Fibroblast of villous mesenchyme (primary cell): ENCODE data around the gene MINDY3. TPM values are rescaled to one million over a fixed set of nuclear protein-coding genes. Genes with fewer than 3 reads are reported as not detected.
"Not testable (repeated sequence)": the region's sequence is repeated elsewhere in the genome, so short reads cannot be mapped to it uniquely, and the experiment has no call there.

ENCODE experiments used
- DNase-seq: peaks from one replicate; pipeline ENCODE4 v3.0.0-alpha.2; 2010; ENCODE audit warnings: low read depth
- H3K4me3 ChIP-seq: 2 replicates; pipeline ENCODE4 v1.5.1; 2011; ENCODE audit warnings: low read depth, mild to moderate bottlenecking, low read length
- CTCF ChIP-seq: IDR thresholded peaks from 2 replicates; pipeline ENCODE4 v1.5.1; 2012; ENCODE audit warnings: low read depth, mild to moderate bottlenecking, low read length; ENCODE audit not compliant: insufficient read depth
- total RNA-seq: library from RNA; depleted of rRNA; stranded (reverse); fragments of >200 nt; gene quantifications from 2 replicates; pipeline ENCODE4 v1.2.3, GENCODE V29; 2012

Gene MINDY3
- total RNA-seq, 1 donor = 39.7 TPM

DNA sequence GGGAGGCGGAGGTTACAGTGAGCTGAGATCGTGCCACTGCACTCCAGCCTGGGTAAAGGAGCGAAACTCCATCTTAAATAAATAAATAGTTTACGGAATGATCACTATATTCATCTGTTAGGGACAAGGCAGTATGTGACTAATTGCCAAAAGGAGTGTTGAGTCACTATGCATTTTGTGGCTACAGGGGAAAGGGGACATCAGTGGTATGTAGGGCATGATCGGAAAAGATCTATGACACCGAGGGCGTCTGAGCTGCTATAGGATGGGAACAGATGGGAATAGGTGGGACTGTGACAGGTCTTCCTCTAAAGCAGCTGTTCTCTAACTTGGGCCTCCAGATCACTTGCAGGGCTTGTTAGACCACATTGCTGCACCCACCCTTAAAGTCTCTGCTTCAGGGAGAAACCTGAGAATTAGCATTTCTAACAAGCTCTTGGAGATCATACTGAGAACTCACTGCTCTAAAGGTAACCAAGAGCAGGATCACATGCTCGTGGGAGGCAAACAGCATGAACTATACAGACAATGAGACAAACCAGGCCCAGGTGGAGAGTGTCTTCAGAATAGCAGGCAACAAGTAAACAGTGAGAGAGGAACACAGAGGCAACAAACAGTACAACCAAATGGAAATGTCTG, 75.5 kb downstream of the MINDY3 start:
- no peak for DNase-seq
- H3K4me3 ChIP-seq = no peak overlapping the region
- no peak for TF ChIP-seq CTCF

DNA sequence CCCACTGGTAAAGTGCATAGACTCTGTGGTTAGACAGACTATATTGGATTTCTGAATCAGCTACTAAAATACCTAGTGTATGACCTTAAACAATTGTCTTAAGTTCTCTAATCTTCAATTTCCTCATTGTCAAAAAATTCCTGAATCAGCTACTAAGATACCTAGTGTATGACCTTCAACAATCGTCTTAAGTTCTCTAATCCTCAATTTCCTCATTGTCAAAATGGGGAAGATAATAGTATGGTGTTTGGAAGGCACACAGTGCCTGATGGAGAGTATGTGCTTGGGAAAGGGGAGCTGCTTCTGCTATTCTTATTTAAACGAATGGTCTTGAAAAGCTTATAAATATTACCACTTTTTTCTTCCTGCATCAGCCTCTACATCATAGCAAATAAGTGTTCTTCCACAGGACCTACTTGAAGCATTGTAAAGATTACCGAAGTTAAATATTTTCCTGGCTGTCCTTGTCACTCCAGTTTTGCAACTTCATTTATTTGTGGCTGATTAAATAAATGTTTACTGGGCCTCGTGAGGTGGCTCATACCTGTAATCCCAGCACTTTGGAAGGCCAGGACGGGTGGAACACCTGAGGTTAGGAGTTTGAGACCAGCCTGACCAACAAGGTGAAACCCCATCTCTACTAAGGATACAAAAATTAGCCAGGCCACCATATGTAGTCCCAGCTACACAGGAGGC, 76.2 kb downstream of the MINDY3 start:
- no peak for TF ChIP-seq CTCF
- no peak overlapping the region for H3K4me3 ChIP-seq
- DNase-seq = no peak

DNA sequence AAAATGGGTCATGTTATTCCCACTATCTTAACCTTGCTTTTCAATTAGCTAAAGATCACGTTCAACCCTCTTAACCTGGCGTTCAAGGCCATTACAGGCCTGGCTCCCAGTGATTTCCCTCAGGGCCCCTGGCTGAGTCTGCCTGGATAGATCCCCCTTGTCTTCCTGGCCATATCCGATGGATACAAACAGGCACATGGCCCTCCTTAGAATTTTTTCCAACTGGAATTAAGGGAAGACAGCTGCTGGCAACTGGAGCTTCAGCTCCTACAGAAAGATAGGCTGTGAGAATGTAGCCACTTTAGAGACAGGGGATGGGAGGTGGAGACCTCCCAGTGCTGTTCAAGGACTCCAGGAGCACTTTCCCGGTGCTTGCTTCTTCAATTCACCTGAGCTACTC, 77.5 kb downstream of the MINDY3 start:
- H3K4me3 ChIP-seq = no peak overlapping the region
- DNase-seq = no peak
- TF ChIP-seq CTCF = no peak

- no peak for DNase-seq
- no peak overlapping the region for H3K4me3 ChIP-seq
- no peak for TF ChIP-seq CTCF
These were observed 78.8 kb downstream of the MINDY3 start for GRCh38 chr10:15781381-15781960.

DNA sequence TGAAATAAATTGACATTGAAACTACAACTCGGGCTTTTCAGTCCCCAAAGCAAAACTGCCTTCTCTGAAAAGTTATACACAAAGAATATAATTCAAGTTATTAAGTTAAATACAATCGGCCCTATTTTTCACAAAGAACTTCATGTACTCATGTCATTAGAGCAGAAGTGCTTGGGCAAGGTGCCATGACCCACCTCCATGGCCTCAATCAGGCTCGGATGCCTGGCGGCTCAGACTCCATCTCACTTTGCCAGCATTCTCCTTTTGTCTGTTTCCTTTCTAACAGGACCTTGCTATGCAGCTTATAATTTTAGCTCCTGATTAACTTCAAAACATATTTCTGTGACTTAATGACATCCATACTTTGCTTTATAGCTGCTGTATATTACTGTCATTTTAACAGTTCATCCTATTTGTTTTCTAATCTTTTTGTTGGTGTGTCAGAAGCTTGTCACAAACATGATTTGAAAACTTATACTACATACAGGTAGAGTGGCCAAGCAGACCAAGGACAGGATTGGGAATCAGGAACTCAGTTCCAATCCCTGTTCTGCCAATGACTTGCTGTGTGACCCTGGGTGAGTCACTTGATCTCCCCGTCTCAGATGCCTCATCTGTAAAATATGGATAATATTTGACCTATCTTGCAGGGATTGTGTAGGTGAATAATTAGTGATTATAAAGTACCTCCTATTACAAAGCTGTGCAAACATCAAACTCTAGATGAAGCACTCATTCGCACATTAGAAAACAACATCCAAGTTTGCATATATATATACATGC, 79.8 kb downstream of the MINDY3 start:
- no peak for TF ChIP-seq CTCF
- no peak overlapping the region for H3K4me3 ChIP-seq
- no peak for DNase-seq

- no peak for TF ChIP-seq CTCF
- H3K4me3 ChIP-seq = no peak overlapping the region
- DNase-seq = peak; percentile 68
These were observed 84.8 kb downstream of the MINDY3 start for GRCh38 chr10:15775513-15775912.

- H3K4me3 ChIP-seq = not testable (repeated sequence)
These were observed 85.8 kb downstream of the MINDY3 start for GRCh38 chr10:15774534-15774933.

More at GRCh38 chr10:15774534-15774933, 85.8 kb downstream of the MINDY3 start:
- not testable (repeated sequence) for DNase-seq
